CD1c-positive myeloid dendritic cell (primary cell): Measurements from ENCODE around the gene AGER.
"Not testable (repeated sequence)": the region's sequence is repeated elsewhere in the genome, so short reads cannot be mapped to it uniquely, and the experiment has no call there.

Experiments used
- DNase-seq: peaks from one replicate; pipeline ENCODE4 v3.0.0-alpha.2; 2016; ENCODE audit errors: extremely low spot score

The AGER gene

DNA sequence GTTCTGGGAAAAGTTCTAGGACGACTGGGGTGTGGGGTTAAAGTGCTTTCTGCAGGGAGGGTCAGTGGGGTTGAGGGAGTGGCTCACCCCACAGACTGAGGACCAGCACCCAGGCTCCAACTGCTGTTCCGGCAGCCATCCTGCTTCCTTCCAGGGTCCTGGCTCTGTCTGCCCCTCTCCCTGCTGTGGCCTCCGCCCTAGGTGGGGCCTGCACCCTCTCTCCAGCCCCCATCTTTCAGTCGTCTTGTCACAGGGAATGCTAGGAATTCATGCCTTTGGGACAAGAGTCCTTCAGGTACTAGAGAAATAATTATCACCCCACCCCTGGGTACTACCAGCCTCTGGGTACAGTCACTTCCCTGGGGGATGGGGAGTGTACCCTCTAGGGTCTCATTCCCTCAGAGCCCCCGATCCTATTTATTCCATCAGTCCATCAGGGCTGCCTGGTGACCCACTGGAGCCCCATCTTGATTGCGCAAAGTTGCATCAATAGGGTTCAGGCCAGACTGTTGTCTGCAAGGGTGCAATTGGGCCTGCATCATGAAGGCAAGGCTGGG is at the start of gene AGER:
Gene AGER (minus strand): TSS at position 170 of the 557 bp plus-strand sequence. CDS start 31 bp downstream, at position 139.
- DNase-seq, result no peak

DNA sequence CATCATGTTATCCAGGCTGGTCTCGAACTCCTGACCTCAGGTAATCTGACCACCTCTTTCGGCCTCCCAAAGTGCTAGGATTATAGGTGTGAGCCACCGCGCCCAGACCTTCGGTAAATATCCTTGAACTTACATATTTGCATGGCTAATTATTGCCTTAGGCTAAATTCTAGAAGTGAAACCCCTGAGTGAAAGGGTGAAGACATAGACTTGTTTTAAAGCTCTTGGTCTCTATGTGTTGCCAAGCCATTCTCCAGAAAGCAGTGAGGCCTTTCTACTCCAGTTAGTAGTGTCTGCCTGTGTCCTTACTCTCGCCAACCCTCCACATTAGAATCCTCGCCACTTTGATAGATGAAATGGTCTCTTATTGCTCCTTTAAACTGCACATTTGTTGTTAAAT is 42.4 kb upstream of the AGER start:
- peak; percentile 5 for DNase-seq

GRCh38 chr6:32224696-32225095 is 40.6 kb upstream of the AGER start:
- DNase-seq, result no peak

- no peak for DNase-seq
Measured at GRCh38 chr6:32223258-32224235, 39.5 kb upstream of the AGER start, which contains the start of gene NOTCH4. Gene NOTCH4, minus strand, starts transcription at chr6:32224067. Its CDS starts 139 bp downstream, at chr6:32223928.

DNA sequence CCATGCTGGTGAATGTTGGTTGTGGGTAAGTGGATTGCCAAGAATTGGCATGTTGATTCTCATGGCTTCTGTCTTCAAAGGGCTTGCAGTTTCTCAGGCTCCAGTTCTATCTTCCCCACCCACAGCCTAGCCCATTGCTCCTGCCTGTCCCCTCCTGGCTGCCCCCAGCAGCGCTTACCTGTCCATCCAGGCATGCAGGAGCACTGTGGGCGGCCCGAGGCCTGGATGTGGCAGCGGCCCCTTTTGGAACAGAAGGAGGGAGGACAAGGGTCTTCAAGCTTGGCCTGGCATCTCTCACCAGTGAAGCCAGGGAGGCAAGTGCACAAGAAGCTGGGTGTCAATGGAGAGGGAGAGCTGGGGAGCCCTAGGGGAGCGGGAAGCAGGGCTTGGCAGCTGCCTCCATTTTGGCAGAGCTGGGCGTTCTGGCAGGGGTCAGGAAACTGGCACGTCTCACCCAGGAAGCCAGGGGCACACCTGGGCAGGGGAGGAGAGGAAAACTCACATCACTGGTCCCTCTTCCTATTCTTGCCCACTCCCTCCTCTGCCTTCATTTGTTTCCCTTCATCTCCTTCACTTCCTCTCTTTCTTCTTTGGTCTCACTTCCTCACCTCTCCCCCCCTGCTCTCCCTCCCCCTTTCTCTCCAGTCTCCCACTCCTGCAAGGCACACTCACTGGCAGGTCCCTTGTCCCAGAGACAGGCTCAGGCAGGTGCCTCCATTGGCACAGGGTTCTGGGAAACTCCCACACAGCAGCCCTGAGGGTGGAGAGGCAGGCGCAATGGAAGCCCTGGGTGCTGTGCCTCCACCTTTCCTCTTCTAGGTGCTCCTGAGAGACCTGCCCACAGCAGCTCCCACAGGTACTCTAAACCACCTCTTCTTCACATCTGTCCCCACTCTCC is 38.5 kb upstream of the AGER start:
- DNase-seq, result no peak

GRCh38 chr6:32220021-32220420 is 36.0 kb upstream of the AGER start:
- no peak for DNase-seq

- DNase-seq, result no peak
Measured at GRCh38 chr6:32218167-32218566, 34.1 kb upstream of the AGER start.

DNA sequence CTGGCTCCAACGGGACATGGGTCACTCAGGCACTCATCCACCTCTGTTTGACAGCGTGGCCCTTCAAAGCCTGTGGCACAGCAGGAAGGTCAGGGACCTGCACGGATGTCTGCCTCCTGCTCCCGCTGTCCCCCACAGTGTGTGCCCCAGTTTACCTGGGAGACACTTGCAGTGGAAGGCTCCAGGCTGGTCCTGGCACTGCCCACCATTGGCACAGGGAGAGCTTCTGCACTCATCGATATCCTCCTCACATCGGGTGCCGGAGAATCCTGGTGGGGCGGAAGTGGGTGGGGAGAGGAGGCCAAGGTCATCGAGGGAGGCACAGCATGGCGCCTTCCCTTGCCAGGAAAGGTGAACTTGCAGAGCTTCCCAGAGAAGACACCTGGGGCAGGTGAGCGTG is 32.9 kb upstream of the AGER start:
- no peak for DNase-seq

DNA sequence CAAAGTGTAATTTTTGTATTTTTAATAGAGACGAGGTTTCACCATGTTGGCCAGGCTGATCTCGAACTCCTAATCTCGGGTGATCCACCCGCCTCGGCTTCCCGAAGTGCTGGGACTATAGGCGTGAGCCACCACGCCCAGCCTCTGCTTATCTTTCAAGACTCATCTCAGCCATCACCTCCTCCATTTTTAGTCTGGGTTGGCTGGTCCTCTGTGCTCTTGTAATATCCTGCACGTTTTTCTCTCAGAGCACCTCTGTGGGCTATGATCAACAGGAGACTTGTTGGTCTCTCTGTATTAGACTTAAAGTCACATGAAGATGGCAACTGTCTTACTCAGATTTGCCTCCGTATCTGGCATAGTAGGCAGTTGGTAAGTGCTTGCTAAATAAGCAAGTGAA is 32.2 kb upstream of the AGER start:
- DNase-seq, result no peak

DNA sequence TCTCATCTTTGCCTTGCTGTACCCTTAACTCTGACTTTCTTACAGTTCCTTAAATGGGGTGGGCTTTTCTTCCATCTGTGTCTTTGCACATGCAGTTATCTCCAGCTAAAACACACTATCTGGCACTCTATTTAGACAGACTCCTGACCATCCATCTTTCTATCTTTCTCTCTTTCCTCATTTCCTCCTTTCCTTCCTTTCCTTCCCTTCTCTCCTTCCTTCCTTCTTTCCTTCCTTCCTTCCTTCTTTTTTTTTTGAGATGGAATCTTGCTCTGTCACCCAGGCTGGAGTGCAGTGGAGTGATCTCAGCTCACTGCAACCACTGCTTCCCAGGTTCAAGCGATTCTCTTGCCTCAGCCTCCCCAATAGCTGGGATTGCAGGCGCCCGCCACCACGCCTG is 31.6 kb upstream of the AGER start:
- DNase-seq, result no peak

GRCh38 chr6:32214126-32214525 is 30.1 kb upstream of the AGER start:
- no peak for DNase-seq

- DNase-seq, result no peak
Measured at GRCh38 chr6:32213649-32214048, 29.6 kb upstream of the AGER start.

DNA sequence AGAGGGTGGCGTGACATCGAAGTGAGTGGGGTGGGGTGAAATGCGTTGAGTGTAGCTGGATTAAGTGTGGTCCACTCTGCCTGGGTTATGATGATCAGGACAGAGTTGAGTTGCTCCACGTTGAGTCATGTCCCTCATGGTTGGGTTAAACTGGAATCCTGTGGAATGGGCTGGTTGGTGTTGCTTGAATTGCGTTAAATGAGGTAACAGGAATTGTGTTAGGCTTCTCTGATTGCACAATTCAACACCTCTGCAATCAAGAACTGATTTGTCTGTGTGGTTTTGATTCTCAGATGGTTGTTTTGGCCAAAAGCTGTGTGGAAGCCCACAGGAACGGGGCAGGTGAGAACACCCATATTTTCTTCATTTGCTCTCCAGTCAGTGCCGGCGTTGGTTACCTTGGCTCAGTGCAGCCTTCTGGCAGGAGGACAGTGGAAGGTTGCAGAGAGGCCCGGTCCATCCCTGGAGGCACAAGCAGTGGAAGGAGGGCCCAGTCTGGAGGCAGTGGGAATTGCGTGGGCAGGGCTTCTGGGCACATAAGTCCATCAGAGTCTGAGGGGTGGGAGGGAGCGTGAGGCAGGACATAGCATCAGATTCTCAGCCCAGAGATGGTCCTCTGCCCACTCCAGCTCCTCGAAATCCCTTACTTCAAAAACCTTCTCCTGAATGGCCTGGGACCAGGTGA is 28.2 kb upstream of the AGER start:
- no peak for DNase-seq

GRCh38 chr6:32211432-32211831 is 27.4 kb upstream of the AGER start:
- not testable (repeated sequence) for DNase-seq

- no peak for DNase-seq
Measured at GRCh38 chr6:32210191-32210601, 26.1 kb upstream of the AGER start.

- DNase-seq, result no peak
Measured at GRCh38 chr6:32208996-32209395, 24.9 kb upstream of the AGER start.

DNA sequence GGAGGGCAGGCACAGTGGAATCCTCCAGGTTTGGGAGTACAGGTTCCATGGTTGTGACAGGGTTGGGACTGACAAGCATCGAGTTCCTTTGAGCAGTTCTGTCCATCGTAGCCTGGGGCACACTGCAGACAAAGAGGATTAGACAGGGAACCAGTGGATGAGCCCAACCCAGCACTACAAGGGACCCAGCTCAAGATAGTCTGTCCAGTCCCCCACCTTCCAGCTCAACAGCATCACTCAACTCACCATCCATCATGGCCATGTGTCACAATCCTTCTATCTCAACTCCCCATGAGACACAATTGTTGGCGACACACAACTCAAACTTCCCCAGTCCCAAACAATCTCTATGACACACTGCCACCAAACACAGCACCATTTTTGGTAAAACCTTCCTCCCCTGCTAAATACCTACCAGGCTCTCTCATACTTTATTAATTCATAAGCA is 20.2 kb upstream of the AGER start:
- no peak for DNase-seq

- no peak for DNase-seq
Measured at GRCh38 chr6:32203426-32204267, 19.6 kb upstream of the AGER start.

- DNase-seq, result no peak
Measured at GRCh38 chr6:32202186-32202585, 18.1 kb upstream of the AGER start.

DNA sequence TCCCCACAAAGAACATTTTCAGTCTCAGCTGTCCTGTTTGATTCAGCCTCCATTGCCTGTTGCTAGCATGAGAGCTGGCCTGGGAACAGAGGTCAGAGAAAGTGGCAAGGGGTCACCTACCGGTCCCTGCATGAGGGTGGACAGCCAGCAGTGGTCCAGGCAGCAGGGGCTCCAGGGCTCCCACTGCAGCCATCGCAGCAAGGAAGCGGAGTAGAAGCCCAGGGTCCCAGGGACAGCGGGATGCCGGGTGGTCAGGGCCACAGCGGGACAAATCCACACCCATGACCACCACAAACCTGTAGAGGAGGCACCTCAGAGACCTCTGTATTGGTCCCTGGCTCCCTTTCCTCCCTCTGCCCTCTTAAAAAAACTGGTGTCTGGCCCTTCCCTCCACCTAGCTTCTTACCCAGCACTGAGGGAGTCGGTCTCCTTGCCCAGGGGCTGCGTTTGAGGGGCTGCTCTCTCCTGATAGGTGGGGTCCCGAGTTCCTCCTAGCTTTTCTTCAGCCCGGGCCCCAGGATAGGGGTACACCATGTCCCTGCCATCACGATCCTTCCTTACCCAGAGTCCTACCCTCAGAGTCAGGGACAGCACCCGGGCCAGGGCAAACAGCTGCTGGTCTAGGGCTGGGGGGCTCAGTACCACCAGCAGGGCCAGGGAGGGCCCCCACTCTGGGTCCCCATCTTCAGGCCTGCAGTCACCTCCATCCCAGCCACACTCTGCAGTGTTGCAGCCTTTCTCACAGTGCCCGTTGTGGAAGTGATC is 16.8 kb upstream of the AGER start:
- no peak for DNase-seq
